ENCODE measurements around the gene IP6K2. TPM values are rescaled to one million over a fixed set of nuclear protein-coding genes. Genes with fewer than 3 reads are reported as not detected.

IP6K2 gene
- total and polyA plus RNA-seq, 2 of the 8 experiments (the other 6 are each of a cell fraction or from before 2014, with no cell fraction given), result 95.8 to 144 TPM

- TF ChIP-seq, protein P1, sequence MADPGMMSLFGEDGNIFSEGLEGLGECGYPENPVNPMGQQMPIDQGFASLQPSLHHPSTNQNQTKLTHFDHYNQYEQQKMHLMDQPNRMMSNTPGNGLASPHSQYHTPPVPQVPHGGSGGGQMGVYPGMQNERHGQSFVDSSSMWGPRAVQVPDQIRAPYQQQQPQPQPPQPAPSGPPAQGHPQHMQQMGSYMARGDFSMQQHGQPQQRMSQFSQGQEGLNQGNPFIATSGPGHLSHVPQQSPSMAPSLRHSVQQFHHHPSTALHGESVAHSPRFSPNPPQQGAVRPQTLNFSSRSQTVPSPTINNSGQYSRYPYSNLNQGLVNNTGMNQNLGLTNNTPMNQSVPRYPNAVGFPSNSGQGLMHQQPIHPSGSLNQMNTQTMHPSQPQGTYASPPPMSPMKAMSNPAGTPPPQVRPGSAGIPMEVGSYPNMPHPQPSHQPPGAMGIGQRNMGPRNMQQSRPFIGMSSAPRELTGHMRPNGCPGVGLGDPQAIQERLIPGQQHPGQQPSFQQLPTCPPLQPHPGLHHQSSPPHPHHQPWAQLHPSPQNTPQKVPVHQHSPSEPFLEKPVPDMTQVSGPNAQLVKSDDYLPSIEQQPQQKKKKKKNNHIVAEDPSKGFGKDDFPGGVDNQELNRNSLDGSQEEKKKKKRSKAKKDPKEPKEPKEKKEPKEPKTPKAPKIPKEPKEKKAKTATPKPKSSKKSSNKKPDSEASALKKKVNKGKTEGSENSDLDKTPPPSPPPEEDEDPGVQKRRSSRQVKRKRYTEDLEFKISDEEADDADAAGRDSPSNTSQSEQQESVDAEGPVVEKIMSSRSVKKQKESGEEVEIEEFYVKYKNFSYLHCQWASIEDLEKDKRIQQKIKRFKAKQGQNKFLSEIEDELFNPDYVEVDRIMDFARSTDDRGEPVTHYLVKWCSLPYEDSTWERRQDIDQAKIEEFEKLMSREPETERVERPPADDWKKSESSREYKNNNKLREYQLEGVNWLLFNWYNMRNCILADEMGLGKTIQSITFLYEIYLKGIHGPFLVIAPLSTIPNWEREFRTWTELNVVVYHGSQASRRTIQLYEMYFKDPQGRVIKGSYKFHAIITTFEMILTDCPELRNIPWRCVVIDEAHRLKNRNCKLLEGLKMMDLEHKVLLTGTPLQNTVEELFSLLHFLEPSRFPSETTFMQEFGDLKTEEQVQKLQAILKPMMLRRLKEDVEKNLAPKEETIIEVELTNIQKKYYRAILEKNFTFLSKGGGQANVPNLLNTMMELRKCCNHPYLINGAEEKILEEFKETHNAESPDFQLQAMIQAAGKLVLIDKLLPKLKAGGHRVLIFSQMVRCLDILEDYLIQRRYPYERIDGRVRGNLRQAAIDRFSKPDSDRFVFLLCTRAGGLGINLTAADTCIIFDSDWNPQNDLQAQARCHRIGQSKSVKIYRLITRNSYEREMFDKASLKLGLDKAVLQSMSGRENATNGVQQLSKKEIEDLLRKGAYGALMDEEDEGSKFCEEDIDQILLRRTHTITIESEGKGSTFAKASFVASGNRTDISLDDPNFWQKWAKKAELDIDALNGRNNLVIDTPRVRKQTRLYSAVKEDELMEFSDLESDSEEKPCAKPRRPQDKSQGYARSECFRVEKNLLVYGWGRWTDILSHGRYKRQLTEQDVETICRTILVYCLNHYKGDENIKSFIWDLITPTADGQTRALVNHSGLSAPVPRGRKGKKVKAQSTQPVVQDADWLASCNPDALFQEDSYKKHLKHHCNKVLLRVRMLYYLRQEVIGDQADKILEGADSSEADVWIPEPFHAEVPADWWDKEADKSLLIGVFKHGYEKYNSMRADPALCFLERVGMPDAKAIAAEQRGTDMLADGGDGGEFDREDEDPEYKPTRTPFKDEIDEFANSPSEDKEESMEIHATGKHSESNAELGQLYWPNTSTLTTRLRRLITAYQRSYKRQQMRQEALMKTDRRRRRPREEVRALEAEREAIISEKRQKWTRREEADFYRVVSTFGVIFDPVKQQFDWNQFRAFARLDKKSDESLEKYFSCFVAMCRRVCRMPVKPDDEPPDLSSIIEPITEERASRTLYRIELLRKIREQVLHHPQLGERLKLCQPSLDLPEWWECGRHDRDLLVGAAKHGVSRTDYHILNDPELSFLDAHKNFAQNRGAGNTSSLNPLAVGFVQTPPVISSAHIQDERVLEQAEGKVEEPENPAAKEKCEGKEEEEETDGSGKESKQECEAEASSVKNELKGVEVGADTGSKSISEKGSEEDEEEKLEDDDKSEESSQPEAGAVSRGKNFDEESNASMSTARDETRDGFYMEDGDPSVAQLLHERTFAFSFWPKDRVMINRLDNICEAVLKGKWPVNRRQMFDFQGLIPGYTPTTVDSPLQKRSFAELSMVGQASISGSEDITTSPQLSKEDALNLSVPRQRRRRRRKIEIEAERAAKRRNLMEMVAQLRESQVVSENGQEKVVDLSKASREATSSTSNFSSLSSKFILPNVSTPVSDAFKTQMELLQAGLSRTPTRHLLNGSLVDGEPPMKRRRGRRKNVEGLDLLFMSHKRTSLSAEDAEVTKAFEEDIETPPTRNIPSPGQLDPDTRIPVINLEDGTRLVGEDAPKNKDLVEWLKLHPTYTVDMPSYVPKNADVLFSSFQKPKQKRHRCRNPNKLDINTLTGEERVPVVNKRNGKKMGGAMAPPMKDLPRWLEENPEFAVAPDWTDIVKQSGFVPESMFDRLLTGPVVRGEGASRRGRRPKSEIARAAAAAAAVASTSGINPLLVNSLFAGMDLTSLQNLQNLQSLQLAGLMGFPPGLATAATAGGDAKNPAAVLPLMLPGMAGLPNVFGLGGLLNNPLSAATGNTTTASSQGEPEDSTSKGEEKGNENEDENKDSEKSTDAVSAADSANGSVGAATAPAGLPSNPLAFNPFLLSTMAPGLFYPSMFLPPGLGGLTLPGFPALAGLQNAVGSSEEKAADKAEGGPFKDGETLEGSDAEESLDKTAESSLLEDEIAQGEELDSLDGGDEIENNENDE (IDR thresholded peaks at IDR 0.05; ENCODE audit: insufficient replicate concordance, low read length), result no peak
- no peak for TF ChIP-seq TCF12 (IDR thresholded peaks at IDR 0.05; ENCODE audit: low read depth, low read length)
- TF ChIP-seq SAP30 (IDR thresholded peaks at IDR 0.05; ENCODE audit: insufficient read depth, insufficient replicate concordance, low read length), result no peak
Observed at GRCh38 chr3:48696156-48696555, 20.9 kb downstream of the IP6K2 start (continued).
